Measurements from ENCODE around the gene FRMPD4. TPM values are rescaled to one million over a fixed set of nuclear protein-coding genes. Genes with fewer than 3 reads are reported as not detected.
"Not testable (repeated sequence)": the region's sequence is repeated elsewhere in the genome, so short reads cannot be mapped to it uniquely, and the experiment has no call there.

The FRMPD4 gene
- total RNA-seq, 4 donors from 2014 or later, result 0.17 to 0.83 (median 0.46) TPM

- H3K9me3 ChIP-seq, result no peaks in the 10 kb centered on the region
- no peaks in the 10 kb centered on the region for H3K36me3 ChIP-seq
- DNase-seq (ENCODE audit: extremely low spot score), result no peak
- no peaks in the 10 kb centered on the region for H3K27me3 ChIP-seq
- 11% methylated on average over 1 of the region's 1 CpG for WGBS
- intact Hi-C loops (cut with DNase I), result no loop called here
- peaks cover 0 to 4% (median 0%) of the 10 kb centered on the region in 4 donors for H3K4me1 ChIP-seq
- H3K4me3 ChIP-seq, result no peak overlapping the region
- TF ChIP-seq POLR2AphosphoS5 (IDR thresholded peaks at IDR 0.05), result no peak
- no peak for TF ChIP-seq EP300 (IDR thresholded peaks at IDR 0.05)
- no peak for TF ChIP-seq POLR2A (IDR thresholded peaks at IDR 0.05; ENCODE audit: low read depth)
- no peak for TF ChIP-seq CTCF (IDR thresholded peaks at IDR 0.05)
- no peak overlapping the region for H3K27ac ChIP-seq (replicated peaks in 1 of 4)
Measured at GRCh38 chrX:12153741-12154140, 15.5 kb downstream of the FRMPD4 start.

- TF ChIP-seq POLR2A (IDR thresholded peaks at IDR 0.05; ENCODE audit: low read depth) (no peak), POLR2AphosphoS5 (IDR thresholded peaks at IDR 0.05) (no peak), CTCF (IDR thresholded peaks at IDR 0.05) (no peak), EP300 (IDR thresholded peaks at IDR 0.05) (no peak)
- no peak for DNase-seq (ENCODE audit: extremely low spot score)
- 65% methylated on average over 4 of the region's 4 CpGs for WGBS
- H3K27me3 ChIP-seq, result no peaks in the 10 kb centered on the region
- H3K4me3 ChIP-seq, result no peak overlapping the region
- no peaks in the 10 kb centered on the region for H3K36me3 ChIP-seq
- H3K9me3 ChIP-seq, result no peaks in the 10 kb centered on the region
- intact Hi-C loops (cut with DNase I), result no loop called here
- H3K27ac ChIP-seq (replicated peaks in 1 of 4), result no peak overlapping the region
- H3K4me1 ChIP-seq, result no peaks in the 10 kb centered on the region
Measured at GRCh38 chrX:12159799-12160198, 21.5 kb downstream of the FRMPD4 start.

- no peaks in the 10 kb centered on the region for H3K4me1 ChIP-seq
- DNase-seq (ENCODE audit: extremely low spot score), result no peak
- H3K27me3 ChIP-seq, result no peaks in the 10 kb centered on the region
- no peak overlapping the region for H3K27ac ChIP-seq (replicated peaks in 1 of 4)
- intact Hi-C loops (cut with DNase I), result no loop called here
- no peak overlapping the region for H3K4me3 ChIP-seq
- H3K36me3 ChIP-seq, result no peaks in the 10 kb centered on the region
- TF ChIP-seq EP300 (IDR thresholded peaks at IDR 0.05) (no peak), POLR2A (IDR thresholded peaks at IDR 0.05; ENCODE audit: low read depth) (no peak), CTCF (IDR thresholded peaks at IDR 0.05) (no peak), POLR2AphosphoS5 (IDR thresholded peaks at IDR 0.05) (no peak)
- WGBS, result 88% methylated on average over 2 of the region's 2 CpGs
- no peaks in the 10 kb centered on the region for H3K9me3 ChIP-seq
Measured at GRCh38 chrX:12162420-12162819, 24.1 kb downstream of the FRMPD4 start.

- DNase-seq (ENCODE audit: extremely low spot score); intact Hi-C loops (cut with DNase I); H3K4me3 ChIP-seq; H3K36me3 ChIP-seq; H3K27me3 ChIP-seq; H3K27ac ChIP-seq (replicated peaks in 1 of 4); H3K4me1 ChIP-seq; H3K9me3 ChIP-seq: not testable (repeated sequence)
- 92% methylated on average over 3 of the region's 3 CpGs for WGBS
Measured at GRCh38 chrX:12164180-12164579, 25.9 kb downstream of the FRMPD4 start.

- Histone ChIP-seq H3K36me3 (no peaks in the 10 kb centered on the region), H3K27me3 (no peaks in the 10 kb centered on the region), H3K4me1 (no peaks in the 10 kb centered on the region), H3K4me3 (no peak overlapping the region), H3K27ac (replicated peaks in 1 of 4) (no peak overlapping the region), H3K9me3 (no peaks in the 10 kb centered on the region)
- intact Hi-C loops (cut with DNase I), result no loop called here
- whole genome bisulfite sequencing, result 83% methylated on average over 3 of the region's 3 CpGs
- TF ChIP-seq CTCF (IDR thresholded peaks at IDR 0.05) (no peak), POLR2A (IDR thresholded peaks at IDR 0.05; ENCODE audit: low read depth) (no peak), EP300 (IDR thresholded peaks at IDR 0.05) (no peak), POLR2AphosphoS5 (IDR thresholded peaks at IDR 0.05) (no peak)
- no peak for DNase-seq (ENCODE audit: extremely low spot score)
Measured at GRCh38 chrX:12170755-12171154, 32.5 kb downstream of the FRMPD4 start.
